ENCODE data around the gene SCAMP2. TPM values are rescaled to one million over a fixed set of nuclear protein-coding genes. Genes with fewer than 3 reads are reported as not detected.
A peak's percentile ranks its signal among the peaks of the same experiment; 100 is the strongest.

The SCAMP2 gene
- total and polyA plus RNA-seq, 2 donors (not counting 1 experiment from before 2014, with no cell fraction given) = 85.1 to 105 TPM

DNA sequence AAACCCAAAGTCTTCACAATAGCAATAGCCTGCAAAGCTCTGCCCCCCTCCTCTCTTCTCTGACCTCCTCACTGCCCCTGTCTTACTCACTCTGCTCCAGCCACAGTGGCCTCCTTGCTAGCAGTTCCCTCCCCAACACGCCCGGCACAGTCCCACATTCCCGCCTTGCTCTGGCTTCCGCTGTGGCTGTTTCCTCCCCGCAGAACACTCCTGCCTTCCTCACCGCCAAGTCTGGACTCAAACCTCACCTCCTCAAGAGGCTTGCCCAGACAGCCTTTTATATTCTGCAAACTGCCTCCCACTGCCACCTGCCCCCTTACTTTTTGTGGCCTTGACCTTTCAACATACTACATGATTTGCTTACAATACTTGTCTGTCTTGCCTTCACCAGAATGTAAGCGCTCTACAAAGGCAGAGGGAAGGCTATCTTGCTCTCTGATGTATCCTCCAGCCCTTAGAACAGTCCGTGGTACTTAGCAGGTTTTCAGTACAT, 16.3 kb upstream of the SCAMP2 start:
- H3K4me3 Mint-ChIP-seq = peak overlapping the region; percentile 93
- H3K4me3 ChIP-seq (ENCODE audit: control extremely low read depth in 1 of 5, extremely low read depth in 1 of 5, insufficient read depth in 1 of 5, low read depth in 2 of 5, low read length in 4 of 5) = peak overlapping the region; percentile 53 to 94 (median 87)
- no peaks in the 10 kb centered on the region for H3K9me3 ChIP-seq (ENCODE audit: control extremely low read depth in 1 of 3, control insufficient read depth in 2 of 3, insufficient read depth in 1 of 3, low read length in 2 of 3)
- peaks cover 16% of the 10 kb centered on the region for H3K79me2 ChIP-seq (ENCODE audit: control insufficient read depth, insufficient read depth, low read length)
- peak overlapping the region; percentile 92 for H3K9ac ChIP-seq (ENCODE audit: low read length)
- peak; percentile 7 for ATAC-seq (ENCODE audit: low read depth)
- H3K36me3 ChIP-seq (replicated peaks in 1 of 2; ENCODE audit: control extremely low read depth in 1 of 2, control insufficient read depth in 1 of 2, extremely low read depth in 1 of 2, insufficient read depth in 2 of 2, low read length in 1 of 2) = peaks cover 0 to 6% of the 10 kb centered on the region in 2 experiments
- H4K20me1 ChIP-seq (ENCODE audit: control insufficient read depth, insufficient read depth, low read length, poor library complexity, severe bottlenecking) = no peaks in the 10 kb centered on the region
- no peaks in the 10 kb centered on the region for H3K27me3 ChIP-seq (replicated peaks in 1 of 4; ENCODE audit: control extremely low read depth in 1 of 4, control insufficient read depth in 3 of 4, insufficient read depth in 4 of 4, low read length in 3 of 4)
- intact Hi-C loops (cut with micrococcal nuclease) = loop anchor here (1.0 kb wide), 2 partner anchors 17 to 46 kb away; partner anchors contain the start of genes FAM219B and ULK3
- H3K27me3 Mint-ChIP-seq = no peaks in the 10 kb centered on the region
- ChIA-PET POLR2A (interaction anchor here (0.5 to 2.1 kb wide), 5 partner anchors 10 to 334 kb away, joined by 3 to 8 read pairs (median 4); partner anchors contain the start of gene FAM219B), CTCF (interaction anchor here (1.0 to 2.9 kb wide), 6 partner anchors 12 to 112 kb away, joined by 3 to 12 read pairs (median 4); partner anchors contain the start of gene ULK3)
- peaks cover 39% of the 10 kb centered on the region for H3K4me1 Mint-ChIP-seq
- peak overlapping the region; percentile 74 to 77 for H3K27ac ChIP-seq (ENCODE audit: low read length in 2 of 2)
- peak overlapping the region; percentile 97 for H3K4me2 ChIP-seq (replicated peaks; ENCODE audit: low read depth, low read length, poor library complexity, severe bottlenecking)
- peak overlapping the region; percentile 99 for H2AFZ ChIP-seq (ENCODE audit: insufficient read depth, low read depth, low read length, poor library complexity, severe bottlenecking)
- peaks cover 25 to 42% of the 10 kb centered on the region in 2 donors for H3K4me1 ChIP-seq (ENCODE audit: control insufficient read depth in 2 of 2, insufficient read depth in 2 of 2, low read length in 2 of 2)
- peak overlapping the region; percentile 74 for H3K27ac Mint-ChIP-seq
- H3K9me3 Mint-ChIP-seq (ENCODE audit: insufficient read depth) = no peaks in the 10 kb centered on the region
- TF ChIP-seq CTCF (IDR thresholded peaks at IDR 0.05) (no peak), EZH2 (IDR thresholded peaks at IDR 0.05; ENCODE audit: borderline replicate concordance, insufficient read depth, low read depth, low read length, poor library complexity, severe bottlenecking) (no peak)
- DNase-seq = no peak
- 15% methylated on average over 7 of the region's 8 CpGs for WGBS (ENCODE audit: insufficient coverage)

DNA sequence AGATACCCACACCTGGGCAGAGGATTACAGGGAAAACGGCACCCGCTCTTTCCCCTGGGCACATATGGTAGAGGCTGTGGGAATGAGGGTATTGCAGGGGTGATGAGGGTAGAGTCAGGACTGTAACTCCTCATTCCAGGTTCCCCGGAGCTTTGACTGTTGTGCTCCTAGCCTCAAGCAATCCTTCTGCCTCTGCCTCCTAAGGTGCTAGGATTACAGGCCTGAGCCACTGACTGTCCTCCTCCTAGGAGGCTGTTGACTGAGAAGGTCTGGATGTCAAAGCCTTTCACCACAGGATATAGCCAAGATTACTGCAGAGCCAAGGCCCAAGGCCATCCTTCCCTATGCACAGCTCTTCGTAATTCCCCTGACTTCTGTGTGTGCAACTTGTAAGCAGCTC, 15.6 kb upstream of the SCAMP2 start:
- no peak overlapping the region for H3K9ac ChIP-seq (ENCODE audit: low read length)
- peaks cover 26 to 43% of the 10 kb centered on the region in 2 donors for H3K4me1 ChIP-seq (ENCODE audit: control insufficient read depth in 2 of 2, insufficient read depth in 2 of 2, low read length in 2 of 2)
- no peaks in the 10 kb centered on the region for H4K20me1 ChIP-seq (ENCODE audit: control insufficient read depth, insufficient read depth, low read length, poor library complexity, severe bottlenecking)
- H2AFZ ChIP-seq (ENCODE audit: insufficient read depth, low read depth, low read length, poor library complexity, severe bottlenecking) = peak overlapping the region; percentile 99
- Mint-ChIP-seq H3K27me3 (no peaks in the 10 kb centered on the region), H3K4me1 (peaks cover 39% of the 10 kb centered on the region), H3K4me3 (peak overlapping the region; percentile 93), H3K9me3 (ENCODE audit: insufficient read depth) (no peaks in the 10 kb centered on the region), H3K27ac (no peak overlapping the region)
- H3K9me3 ChIP-seq (ENCODE audit: control extremely low read depth in 1 of 3, control insufficient read depth in 2 of 3, insufficient read depth in 1 of 3, low read length in 2 of 3) = no peaks in the 10 kb centered on the region
- ChIA-PET CTCF (interaction anchor here (1.0 to 2.9 kb wide), 3 partner anchors 13 to 254 kb away, joined by 3 to 12 read pairs (median 4); no protein-coding TSS in a partner anchor), POLR2A (interaction anchor here (0.5 to 2.1 kb wide), 3 partner anchors 18 to 334 kb away, joined by 3 to 8 read pairs (median 3); partner anchors contain the start of gene FAM219B)
- ATAC-seq (ENCODE audit: low read depth) (no peak), DNase-seq (no peak)
- intact Hi-C loops (cut with micrococcal nuclease) = loop anchor here (1.0 kb wide), 2 partner anchors 18 to 45 kb away; partner anchors contain the start of genes FAM219B and ULK3
- TF ChIP-seq EZH2 (IDR thresholded peaks at IDR 0.05; ENCODE audit: borderline replicate concordance, insufficient read depth, low read depth, low read length, poor library complexity, severe bottlenecking) (no peak), CTCF (IDR thresholded peaks at IDR 0.05) (no peak)
- H3K79me2 ChIP-seq (ENCODE audit: control insufficient read depth, insufficient read depth, low read length) = peaks cover 16% of the 10 kb centered on the region
- H3K4me3 ChIP-seq (ENCODE audit: control extremely low read depth in 1 of 5, extremely low read depth in 1 of 5, insufficient read depth in 1 of 5, low read depth in 2 of 5, low read length in 4 of 5) = no peak overlapping the region
- WGBS (ENCODE audit: insufficient coverage) = 96% methylated on average over 4 of the region's 4 CpGs
- H3K27me3 ChIP-seq (replicated peaks in 1 of 4; ENCODE audit: control extremely low read depth in 1 of 4, control insufficient read depth in 3 of 4, insufficient read depth in 4 of 4, low read length in 3 of 4) = no peaks in the 10 kb centered on the region
- H3K4me2 ChIP-seq (replicated peaks; ENCODE audit: low read depth, low read length, poor library complexity, severe bottlenecking) = no peak overlapping the region
- peaks cover 0 to 6% of the 10 kb centered on the region in 2 experiments for H3K36me3 ChIP-seq (replicated peaks in 1 of 2; ENCODE audit: control extremely low read depth in 1 of 2, control insufficient read depth in 1 of 2, extremely low read depth in 1 of 2, insufficient read depth in 2 of 2, low read length in 1 of 2)
- no peak overlapping the region for H3K27ac ChIP-seq (ENCODE audit: low read length in 2 of 2)

All from B cell (primary cell).